ENCODE measurements around the gene TMSB10.

- TF ChIP-seq CTCF (tag by site-specific recombination; IDR thresholded peaks at IDR 0.05) (peak; percentile 28; the same call in 1 of the 2 replicates), ZNF560 (tag by site-specific recombination; IDR thresholded peaks at IDR 0.05; ENCODE audit: borderline replicate concordance) (no peak), YY2 (tag by site-specific recombination; IDR thresholded peaks at IDR 0.05) (no peak), ZNF747 (tag by site-specific recombination; IDR thresholded peaks at IDR 0.05) (no peak), ZBTB26 (tag by site-specific recombination; optimal IDR thresholded peaks at IDR 0.05) (no peak), ZNF776 (tag by site-specific recombination; IDR thresholded peaks at IDR 0.05; ENCODE audit: borderline replicate concordance) (no peak), ZBTB1 (tag by site-specific recombination; IDR thresholded peaks at IDR 0.05) (no peak), SP2 (tag by site-specific recombination; IDR thresholded peaks at IDR 0.05) (no peak), ZFP41 (tag by site-specific recombination; IDR thresholded peaks at IDR 0.05; ENCODE audit: borderline replicate concordance) (no peak), ZNF501 (tag by site-specific recombination; IDR thresholded peaks at IDR 0.05) (no peak), ZNF23 (tag by site-specific recombination; IDR thresholded peaks at IDR 0.05; ENCODE audit: borderline replicate concordance) (no peak)
Measured at GRCh38 chr2:84865181-84865783, 40.2 kb upstream of the TMSB10 start.

All from HEK293 (cell line).